ENCODE measurements around the gene CBFA2T2. TPM values are rescaled to one million over a fixed set of nuclear protein-coding genes. Genes with fewer than 3 reads are reported as not detected.
"Not testable (repeated sequence)": the region's sequence is repeated elsewhere in the genome, so short reads cannot be mapped to it uniquely, and the experiment has no call there.

The CBFA2T2 gene
- 10.7 TPM for total RNA-seq
- long read RNA-seq, partial matches to known transcripts: 3 of 15 reads
- long read RNA-seq, other reads (novel, unspliced or antisense): 9 of 15 reads

DNA sequence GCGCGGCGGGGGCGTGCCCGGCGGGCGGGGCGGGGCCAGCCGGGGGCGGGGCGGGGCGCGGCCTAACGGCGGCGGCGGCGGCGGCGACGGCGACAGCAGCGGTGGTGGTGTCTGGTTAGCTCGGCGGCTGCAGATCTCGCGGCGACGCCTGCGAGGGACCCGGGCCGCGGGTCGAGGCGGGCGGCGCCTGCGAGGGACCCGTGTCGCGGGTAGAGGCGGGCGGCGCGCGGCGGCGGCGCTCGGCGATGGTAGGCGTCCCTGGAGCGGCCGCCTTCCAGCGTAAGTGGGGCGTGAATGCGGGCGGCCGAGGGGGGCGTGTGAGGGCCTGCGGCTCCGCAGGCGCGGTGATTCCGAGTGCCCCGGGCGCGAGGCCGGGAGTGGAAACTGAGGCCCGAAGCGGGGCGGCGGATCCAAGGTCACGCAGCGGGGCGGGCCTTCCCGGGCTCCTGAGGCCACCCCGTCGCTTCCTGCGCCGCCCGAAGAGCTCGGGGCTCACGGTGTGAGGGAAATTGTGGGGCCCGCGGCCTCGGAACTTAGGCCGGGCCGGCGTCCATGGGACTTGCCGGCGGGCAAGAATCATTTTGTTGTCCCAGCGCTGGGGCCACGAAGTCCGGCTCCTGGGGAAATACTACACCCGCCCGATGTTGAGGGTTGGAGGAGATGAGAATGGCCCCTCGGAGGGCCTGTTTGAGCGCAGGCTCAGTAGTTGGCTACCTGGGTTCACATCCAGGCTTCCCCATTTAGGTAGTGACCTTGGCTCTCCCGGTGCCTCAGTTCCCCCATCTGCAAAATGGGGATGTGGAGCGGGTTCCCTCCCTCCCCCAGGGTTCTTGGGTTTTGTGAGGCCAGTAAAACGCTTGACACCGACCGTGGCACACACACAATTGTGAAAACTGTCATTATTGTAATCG is at the start of gene CBFA2T2:
CBFA2T2 (plus strand) TSS at position 74 of the 911 bp plus-strand sequence; CDS start at position 246, 172 bp downstream.
- Histone ChIP-seq H3K4me1 (peaks cover 30% of the 10 kb centered on the region), H3K9me3 (replicated peaks) (no peaks in the 10 kb centered on the region), H3K4me3 (peak within 1 kb of the TSS; percentile 88), H3K27ac (replicated peaks) (peak within 1 kb of the TSS; percentile 97), H3K27me3 (ENCODE audit: low read depth) (no peaks in the 10 kb centered on the region), H3K36me3 (no peaks in the 10 kb centered on the region)
- no peak for TF ChIP-seq CTCF (IDR thresholded peaks at IDR 0.05; ENCODE audit: borderline replicate concordance)
- peak; percentile 68 for DNase-seq
- intact Hi-C loops (cut with micrococcal nuclease): no loop called here

DNA sequence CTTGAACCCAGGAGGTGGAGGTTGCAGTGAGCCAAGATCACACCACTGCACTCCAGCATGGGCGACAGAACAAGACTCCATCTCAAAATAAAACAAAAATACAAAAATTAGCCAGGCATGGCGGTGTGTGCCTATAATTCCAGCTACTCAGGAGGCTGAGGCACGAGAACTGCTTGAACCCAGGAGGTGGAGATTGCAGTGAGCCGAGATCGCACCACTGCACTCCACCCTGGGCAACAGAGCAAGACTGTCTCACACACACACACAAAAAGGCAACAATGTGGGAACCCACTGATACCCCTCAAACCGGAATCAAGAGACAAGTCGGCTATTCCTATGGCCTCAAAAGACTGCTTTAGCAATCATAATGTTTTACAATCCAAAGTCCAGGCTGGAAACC is 49.3 kb upstream of the CBFA2T2 start:
- H3K27ac ChIP-seq (replicated peaks): peak overlapping the region; percentile 91
- peaks cover 82% of the 10 kb centered on the region for H3K4me1 ChIP-seq
- H3K36me3 ChIP-seq; H3K27me3 ChIP-seq (ENCODE audit: low read depth); DNase-seq; H3K9me3 ChIP-seq (replicated peaks); intact Hi-C loops (cut with micrococcal nuclease): not testable (repeated sequence)
- H3K4me3 ChIP-seq: peak overlapping the region; percentile 77

- Histone ChIP-seq H3K4me1 (peaks cover 77% of the 10 kb centered on the region), H3K4me3 (peak overlapping the region; percentile 77)
- intact Hi-C loops (cut with micrococcal nuclease): no loop called here
Observed at GRCh38 chr20:33441142-33441955, 48.5 kb upstream of the CBFA2T2 start.

GRCh38 chr20:33442136-33443005 is 47.5 kb upstream of the CBFA2T2 start:
- H3K27ac ChIP-seq (replicated peaks): peak overlapping the region; percentile 91
- no peak for TF ChIP-seq CTCF (IDR thresholded peaks at IDR 0.05; ENCODE audit: borderline replicate concordance)
- intact Hi-C loops (cut with micrococcal nuclease): no loop called here
- H3K9me3 ChIP-seq (replicated peaks): no peaks in the 10 kb centered on the region
- no peaks in the 10 kb centered on the region for H3K27me3 ChIP-seq (ENCODE audit: low read depth)
- DNase-seq: no peak
- H3K4me1 ChIP-seq: peaks cover 68% of the 10 kb centered on the region
- peaks cover 4% of the 10 kb centered on the region for H3K36me3 ChIP-seq
- peak overlapping the region; percentile 77 for H3K4me3 ChIP-seq

More at GRCh38 chr20:33441142-33441955, 48.5 kb upstream of the CBFA2T2 start:
- H3K27ac ChIP-seq (replicated peaks): peak overlapping the region; percentile 91
- H3K27me3 ChIP-seq (ENCODE audit: low read depth): no peaks in the 10 kb centered on the region
- TF ChIP-seq CTCF (IDR thresholded peaks at IDR 0.05; ENCODE audit: borderline replicate concordance): no peak
- no peaks in the 10 kb centered on the region for H3K9me3 ChIP-seq (replicated peaks)
- peaks cover 4% of the 10 kb centered on the region for H3K36me3 ChIP-seq
- peak; percentile 37 for DNase-seq

GRCh38 chr20:33443006-33443511 is 46.8 kb upstream of the CBFA2T2 start:
- H3K4me1 ChIP-seq: peaks cover 61% of the 10 kb centered on the region
- peak overlapping the region; percentile 77 for H3K4me3 ChIP-seq
- no peaks in the 10 kb centered on the region for H3K9me3 ChIP-seq (replicated peaks)
- no peak for TF ChIP-seq CTCF (IDR thresholded peaks at IDR 0.05; ENCODE audit: borderline replicate concordance)
- H3K27ac ChIP-seq (replicated peaks): peak overlapping the region; percentile 91
- H3K27me3 ChIP-seq (ENCODE audit: low read depth): no peaks in the 10 kb centered on the region
- intact Hi-C loops (cut with micrococcal nuclease): no loop called here
- DNase-seq: peak; percentile 43
- peaks cover 4% of the 10 kb centered on the region for H3K36me3 ChIP-seq
